K562 (cell line): Measurements from ENCODE around the gene CSNK1G1. TPM values are rescaled to one million over a fixed set of nuclear protein-coding genes. Genes with fewer than 3 reads are reported as not detected.

Source experiments
- CHCHD3 ChIP-seq: fragments of 250-450 bp; sonication (Bioruptor Pico); IDR thresholded peaks from 2 replicates; pipeline ENCODE4 v2.1.2; 2022; ENCODE audit warnings: mild to moderate bottlenecking
- EP400 ChIP-seq: fragments of 450-650 bp; IDR thresholded peaks from 2 replicates; pipeline ENCODE4 v1.6.1; 2017; ENCODE audit warnings: antibody characterized with exemption, mild to moderate bottlenecking, moderate library complexity
- ERF ChIP-seq: fragments of 450-650 bp; formaldehyde crosslinking; IDR thresholded peaks from 2 replicates; pipeline ENCODE4 v1.4.0; 2020; ENCODE audit warnings: mild to moderate bottlenecking, mixed read lengths
- HCFC1 ChIP-seq: IDR thresholded peaks from 2 replicates; pipeline ENCODE4 v1.6.1; 2012; ENCODE audit warnings: low read depth, low read length, improper control_type of control experiment
- HINFP ChIP-seq: fragments of 450-650 bp; conservative IDR thresholded peaks from 2 replicates; pipeline ENCODE4 v1.6.1; 2016; ENCODE audit warnings: missing genetic modification characterization, low read depth, mild to moderate bottlenecking, control low read depth, missing compliant biosample characterization
- HOXB6 ChIP-seq: fragments of 250-450 bp; sonication (Bioruptor Pico); IDR thresholded peaks from 2 replicates; pipeline ENCODE4 v1.5.1; 2022; ENCODE audit warnings: mild to moderate bottlenecking, borderline replicate concordance
- JUND ChIP-seq, 2 experiments: IDR thresholded peaks; 2 replicates in 1 of 2; 3 replicates in 1 of 2; pipeline ENCODE4 v1.6.1; 2011; ENCODE audit warnings: borderline replicate concordance in 2 of 2, low read depth in 2 of 2, low read length in 2 of 2, improper control_type of control experiment in 1 of 2, missing biosample characterization in 1 of 2, missing genetic modification characterization in 1 of 2, missing genetic modification reagents in 1 of 2
- LARP7 ChIP-seq: fragments of 450-650 bp; IDR thresholded peaks from 2 replicates; pipeline ENCODE4 v1.6.1; 2016
- LEF1 ChIP-seq: fragments of 450-650 bp; IDR thresholded peaks from 2 replicates; pipeline ENCODE4 v1.6.1; 2016; ENCODE audit warnings: mild to moderate bottlenecking
- MEIS2 ChIP-seq: fragments of 450-650 bp; IDR thresholded peaks from 2 replicates; pipeline ENCODE4 v1.6.1; 2014; ENCODE audit warnings: mild to moderate bottlenecking; ENCODE audit not compliant: partially characterized antibody
- MYNN ChIP-seq, 2 experiments: sonication (generic); formaldehyde crosslinking in 1 of 2; IDR thresholded peaks; 2 replicates each; pipeline versions ENCODE4 v1.5.0 to v1.6.1; 2016 to 2020; ENCODE audit warnings: antibody characterized with exemption in 1 of 2, missing genetic modification reagents in 1 of 2
- NCOA1 ChIP-seq: fragments of 450-650 bp; IDR thresholded peaks from 2 replicates; pipeline ENCODE4 v1.6.1; 2016; ENCODE audit warnings: low read depth
- POLR2B ChIP-seq: fragments of 450-650 bp; IDR thresholded peaks from 2 replicates; pipeline ENCODE4 v1.6.1; 2018; ENCODE audit warnings: low read depth; ENCODE audit not compliant: partially characterized antibody
- POLR2G ChIP-seq: fragments of 200-400 bp; formaldehyde crosslinking; IDR thresholded peaks from 2 replicates; pipeline ENCODE4 v1.6.1; 2017; ENCODE audit warnings: low read depth, mild to moderate bottlenecking, antibody characterized with exemption, low read length, moderate library complexity
- SP2 ChIP-seq: IDR thresholded peaks from 2 replicates; pipeline ENCODE4 v1.6.1; 2011; ENCODE audit warnings: mild to moderate bottlenecking, low read depth, low read length, moderate library complexity; ENCODE audit not compliant: poor library complexity, severe bottlenecking; ENCODE audit errors: extremely low read depth
- SUPT5H ChIP-seq: fragments of 450-650 bp; IDR thresholded peaks from 2 replicates; pipeline ENCODE4 v1.6.1; 2016
- TBL1XR1 ChIP-seq, 2 experiments: IDR thresholded peaks; 2 replicates each; pipeline ENCODE4 v1.6.1; 2012; ENCODE audit warnings: improper control_type of control experiment in 2 of 2, low read length in 2 of 2, mild to moderate bottlenecking in 1 of 2
- TSC22D4 ChIP-seq: fragments of 450-650 bp; IDR thresholded peaks from 2 replicates; pipeline ENCODE4 v1.6.1; 2016; ENCODE audit warnings: missing genetic modification characterization, missing biosample characterization, control low read depth
- ZBTB17 ChIP-seq: fragments of 450-650 bp; formaldehyde crosslinking; IDR thresholded peaks from 2 replicates; pipeline ENCODE4 v1.4.0; 2020; ENCODE audit warnings: mild to moderate bottlenecking
- ZNF436 ChIP-seq: fragments of 250-450, 450-650 bp; sonication (Bioruptor Pico); formaldehyde crosslinking; IDR thresholded peaks from 2 replicates; pipeline ENCODE4 v1.7.0; 2020; ENCODE audit warnings: mild to moderate bottlenecking
- polyA plus RNA-seq, 8 experiments: library from polyadenylated mRNA; depleted of rRNA in 4 of 8; stranded (reverse) in 5 of 8; unstranded in 3 of 8; fragments of >200 nt; fragmentation: Nextera tagmentation in 2 of 8; fragmentation: Illumina TruSeq in 1 of 8; extraction: Ambion mirVana in 2 of 8; extraction: Trizol in 1 of 8; gene quantifications; 2 replicates each; pipeline versions ENCODE4 v1.2.1 to v1.2.3, GENCODE V29; 2011 to 2014; ENCODE audit warnings: inconsistent platforms in 1 of 8, missing spikeins in 1 of 8
- total RNA-seq, 7 experiments: library from RNA; depleted of rRNA in 6 of 7; stranded (reverse); fragments of >200 nt in 6 of 7; fragmentation: Illumina TruSeq in 2 of 7; extraction: Trizol in 2 of 7; gene quantifications; 2 replicates each; pipeline versions ENCODE4 v1.2.1 to v1.2.3, GENCODE V29; 2011 to 2021; ENCODE audit warnings: low replicate concordance in 1 of 7
- TF ChIP-seq, protein P1 (sequence below): fragments of 450-650 bp; IDR thresholded peaks from 2 replicates; pipeline ENCODE4 v1.6.1; 2017; ENCODE audit warnings: antibody characterized with exemption, mild to moderate bottlenecking
- TF ChIP-seq, protein P2 (sequence below): sonication (generic); formaldehyde crosslinking; IDR thresholded peaks from 2 replicates; pipeline ENCODE4 v1.8.0; 2022; ENCODE audit warnings: missing genetic modification reagents, mild to moderate bottlenecking, moderate library complexity, borderline replicate concordance

Gene CSNK1G1
- total and polyA plus RNA-seq, 9 of the 15 experiments (the other 6 are each of a cell fraction or from before 2014, with no cell fraction given) = 4.5 to 18.5 (median 9.5) TPM

GRCh38 chr15:64162869-64163658 lies 192.9 kb downstream of the CSNK1G1 start, which contains the start of gene PPIB (continued):
- TF ChIP-seq POLR2B = peak; percentile 93
- TF ChIP-seq NCOA1 = peak; percentile 52; the same call in 1 of the 2 replicates
- peak; percentile 97 for TF ChIP-seq EP400
- TF ChIP-seq TSC22D4 = no peak
- no peak for TF ChIP-seq HINFP (tag)
- TF ChIP-seq, protein P1, sequence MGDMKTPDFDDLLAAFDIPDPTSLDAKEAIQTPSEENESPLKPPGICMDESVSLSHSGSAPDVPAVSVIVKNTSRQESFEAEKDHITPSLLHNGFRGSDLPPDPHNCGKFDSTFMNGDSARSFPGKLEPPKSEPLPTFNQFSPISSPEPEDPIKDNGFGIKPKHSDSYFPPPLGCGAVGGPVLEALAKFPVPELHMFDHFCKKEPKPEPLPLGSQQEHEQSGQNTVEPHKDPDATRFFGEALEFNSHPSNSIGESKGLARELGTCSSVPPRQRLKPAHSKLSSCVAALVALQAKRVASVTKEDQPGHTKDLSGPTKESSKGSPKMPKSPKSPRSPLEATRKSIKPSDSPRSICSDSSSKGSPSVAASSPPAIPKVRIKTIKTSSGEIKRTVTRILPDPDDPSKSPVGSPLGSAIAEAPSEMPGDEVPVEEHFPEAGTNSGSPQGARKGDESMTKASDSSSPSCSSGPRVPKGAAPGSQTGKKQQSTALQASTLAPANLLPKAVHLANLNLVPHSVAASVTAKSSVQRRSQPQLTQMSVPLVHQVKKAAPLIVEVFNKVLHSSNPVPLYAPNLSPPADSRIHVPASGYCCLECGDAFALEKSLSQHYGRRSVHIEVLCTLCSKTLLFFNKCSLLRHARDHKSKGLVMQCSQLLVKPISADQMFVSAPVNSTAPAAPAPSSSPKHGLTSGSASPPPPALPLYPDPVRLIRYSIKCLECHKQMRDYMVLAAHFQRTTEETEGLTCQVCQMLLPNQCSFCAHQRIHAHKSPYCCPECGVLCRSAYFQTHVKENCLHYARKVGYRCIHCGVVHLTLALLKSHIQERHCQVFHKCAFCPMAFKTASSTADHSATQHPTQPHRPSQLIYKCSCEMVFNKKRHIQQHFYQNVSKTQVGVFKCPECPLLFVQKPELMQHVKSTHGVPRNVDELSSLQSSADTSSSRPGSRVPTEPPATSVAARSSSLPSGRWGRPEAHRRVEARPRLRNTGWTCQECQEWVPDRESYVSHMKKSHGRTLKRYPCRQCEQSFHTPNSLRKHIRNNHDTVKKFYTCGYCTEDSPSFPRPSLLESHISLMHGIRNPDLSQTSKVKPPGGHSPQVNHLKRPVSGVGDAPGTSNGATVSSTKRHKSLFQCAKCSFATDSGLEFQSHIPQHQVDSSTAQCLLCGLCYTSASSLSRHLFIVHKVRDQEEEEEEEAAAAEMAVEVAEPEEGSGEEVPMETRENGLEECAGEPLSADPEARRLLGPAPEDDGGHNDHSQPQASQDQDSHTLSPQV = peak; percentile 86
- TF ChIP-seq HCFC1 = peak; percentile 91
- TF ChIP-seq ERF (CRISPR knock-in tag) = peak; percentile 21; the same call in 1 of the 2 replicates
- peak; percentile 25; the same call in 1 of the 2 replicates for TF ChIP-seq LEF1
- TF ChIP-seq TBL1XR1 (IDR thresholded peaks at IDR 0.05; ENCODE audit: low read length in 2 of 2) = peak in 1 of 2 experiments; percentile 5; a peak in 1 of 4 replicates
- TF ChIP-seq CHCHD3 (CRISPR knock-in tag) = 0 out of 2 replicates have a peak, but pooled peaks have one; percentile 33
- TF ChIP-seq, protein P2, sequence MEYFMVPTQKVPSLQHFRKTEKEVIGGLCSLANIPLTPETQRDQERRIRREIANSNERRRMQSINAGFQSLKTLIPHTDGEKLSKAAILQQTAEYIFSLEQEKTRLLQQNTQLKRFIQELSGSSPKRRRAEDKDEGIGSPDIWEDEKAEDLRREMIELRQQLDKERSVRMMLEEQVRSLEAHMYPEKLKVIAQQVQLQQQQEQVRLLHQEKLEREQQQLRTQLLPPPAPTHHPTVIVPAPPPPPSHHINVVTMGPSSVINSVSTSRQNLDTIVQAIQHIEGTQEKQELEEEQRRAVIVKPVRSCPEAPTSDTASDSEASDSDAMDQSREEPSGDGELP (CRISPR knock-in tag) = peak; percentile 93
- peak; percentile 95 for TF ChIP-seq JUND (IDR thresholded peaks at IDR 0.05; ENCODE audit: borderline replicate concordance, low read depth, low read length)
- TF ChIP-seq JUND (tag; IDR thresholded peaks at IDR 0.05; ENCODE audit: borderline replicate concordance, low read depth, low read length) = peak; percentile 47; the same call in 1 of the 3 replicates
- peak; percentile 99 for TF ChIP-seq POLR2G
- TF ChIP-seq ZNF436 (CRISPR knock-in tag) = no peak
- 0 out of 2 replicates have a peak, but pooled peaks have one; percentile 55 for TF ChIP-seq LARP7
- TF ChIP-seq ZBTB17 = peak; percentile 47; the same call in 1 of the 2 replicates
- TF ChIP-seq MEIS2 = peak; percentile 20
- peak; percentile 33 for TF ChIP-seq SP2
- TF ChIP-seq HOXB6 (CRISPR knock-in tag) = no peak
- TF ChIP-seq SUPT5H = peak; percentile 93
- TF ChIP-seq MYNN (IDR thresholded peaks at IDR 0.05) = no peak
- no peak for TF ChIP-seq MYNN (CRISPR knock-in tag; IDR thresholded peaks at IDR 0.05)
